OCI-LY3 (cell line): ENCODE results near the gene GPRASP2.
"Not testable (repeated sequence)": the region's sequence is repeated elsewhere in the genome, so short reads cannot be mapped to it uniquely, and the experiment has no call there.

Experiments used
- EZH2phosphoT487 ChIP-seq: fragments of 200-600 bp; shearing (Covaris generic); IDR thresholded peaks from 2 replicates; pipeline ENCODE4 v1.6.1; 2018; ENCODE audit warnings: antibody characterized with exemption, mixed run types, low read depth
- TF ChIP-seq, protein P1 (sequence below): fragments of 200-600, 300-600 bp; sonication (generic); IDR thresholded peaks from 2 replicates; pipeline ENCODE4 v1.5.1; 2014; ENCODE audit warnings: antibody characterized with exemption, low read length, low read depth

GRCh38 chrX:102677479-102677878 is 34.8 kb upstream of the GPRASP2 start:
- TF ChIP-seq, protein P1, sequence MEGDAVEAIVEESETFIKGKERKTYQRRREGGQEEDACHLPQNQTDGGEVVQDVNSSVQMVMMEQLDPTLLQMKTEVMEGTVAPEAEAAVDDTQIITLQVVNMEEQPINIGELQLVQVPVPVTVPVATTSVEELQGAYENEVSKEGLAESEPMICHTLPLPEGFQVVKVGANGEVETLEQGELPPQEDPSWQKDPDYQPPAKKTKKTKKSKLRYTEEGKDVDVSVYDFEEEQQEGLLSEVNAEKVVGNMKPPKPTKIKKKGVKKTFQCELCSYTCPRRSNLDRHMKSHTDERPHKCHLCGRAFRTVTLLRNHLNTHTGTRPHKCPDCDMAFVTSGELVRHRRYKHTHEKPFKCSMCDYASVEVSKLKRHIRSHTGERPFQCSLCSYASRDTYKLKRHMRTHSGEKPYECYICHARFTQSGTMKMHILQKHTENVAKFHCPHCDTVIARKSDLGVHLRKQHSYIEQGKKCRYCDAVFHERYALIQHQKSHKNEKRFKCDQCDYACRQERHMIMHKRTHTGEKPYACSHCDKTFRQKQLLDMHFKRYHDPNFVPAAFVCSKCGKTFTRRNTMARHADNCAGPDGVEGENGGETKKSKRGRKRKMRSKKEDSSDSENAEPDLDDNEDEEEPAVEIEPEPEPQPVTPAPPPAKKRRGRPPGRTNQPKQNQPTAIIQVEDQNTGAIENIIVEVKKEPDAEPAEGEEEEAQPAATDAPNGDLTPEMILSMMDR, result not testable (repeated sequence)
- not testable (repeated sequence) for TF ChIP-seq EZH2phosphoT487
